HEK293T (cell line): Measurements from ENCODE around the gene DMGDH.

Experiments
- CTCF ChIA-PET: fragments of 350-600 bp; formaldehyde crosslinking; extraction: SDS; loops from one replicate; lab custom pipeline; 2021; ENCODE audit warnings: antibody characterized with exemption, inconsistent platforms; lab: Yijun Ruan, JAX
- POLR2A ChIA-PET: fragments of 350-600 bp; formaldehyde crosslinking; extraction: SDS; loops from one replicate; lab custom pipeline; 2020; ENCODE audit warnings: antibody characterized with exemption, inconsistent platforms; lab: Yijun Ruan, JAX
- DNase-seq: peaks from one replicate; pipeline ENCODE4 v3.0.0; 2012; ENCODE audit warnings: mixed read lengths; ENCODE audit errors: extremely low spot score
- ARNT ChIP-seq: fragments of 450-650 bp; IDR thresholded peaks from 2 replicates; pipeline ENCODE4 v1.6.1; 2017; ENCODE audit warnings: mild to moderate bottlenecking
- BHLHE40 ChIP-seq: fragments of 450-650 bp; IDR thresholded peaks from 2 replicates; pipeline ENCODE4 v1.6.1; 2016; ENCODE audit warnings: mild to moderate bottlenecking, moderate library complexity, borderline replicate concordance
- CTBP1 ChIP-seq: fragments of 450-650 bp; IDR thresholded peaks from 2 replicates; pipeline ENCODE4 v1.6.1; 2016; ENCODE audit warnings: borderline replicate concordance
- ELF4 ChIP-seq: fragments of 450-650 bp; IDR thresholded peaks from 2 replicates; pipeline ENCODE4 v1.6.1; 2017; ENCODE audit warnings: antibody characterized with exemption
- FOXA1 ChIP-seq: fragments of 450-650 bp; IDR thresholded peaks from 2 replicates; pipeline ENCODE4 v1.6.1; 2016; ENCODE audit warnings: mild to moderate bottlenecking
- FOXK2 ChIP-seq: fragments of 450-650 bp; IDR thresholded peaks from 2 replicates; pipeline ENCODE4 v1.6.1; 2016; ENCODE audit warnings: mild to moderate bottlenecking
- FOXM1 ChIP-seq: fragments of 450-650 bp; IDR thresholded peaks from 2 replicates; pipeline ENCODE4 v1.6.1; 2017; ENCODE audit warnings: mild to moderate bottlenecking, borderline replicate concordance
- HDGF ChIP-seq: fragments of 450-650 bp; IDR thresholded peaks from 2 replicates; pipeline ENCODE4 v1.6.1; 2017; ENCODE audit warnings: antibody characterized with exemption, borderline replicate concordance
- L3MBTL2 ChIP-seq: fragments of 450-650 bp; conservative IDR thresholded peaks from 2 replicates; pipeline ENCODE4 v1.6.1; 2016; ENCODE audit warnings: mild to moderate bottlenecking
- LEF1 ChIP-seq: fragments of 450-650 bp; IDR thresholded peaks from 2 replicates; pipeline ENCODE4 v1.6.1; 2017; ENCODE audit warnings: mild to moderate bottlenecking, borderline replicate concordance
- NFRKB ChIP-seq: fragments of 450-650 bp; IDR thresholded peaks from 2 replicates; pipeline ENCODE4 v1.6.1; 2016; ENCODE audit warnings: mild to moderate bottlenecking, moderate library complexity
- SP1 ChIP-seq: fragments of 450-650 bp; IDR thresholded peaks from 2 replicates; pipeline ENCODE4 v1.6.1; 2017
- SUZ12 ChIP-seq: fragments of 450-650 bp; IDR thresholded peaks from 2 replicates; pipeline ENCODE4 v1.6.1; 2016; ENCODE audit warnings: mild to moderate bottlenecking
- TARDBP ChIP-seq: fragments of 450-650 bp; IDR thresholded peaks from 2 replicates; pipeline ENCODE4 v1.6.1; 2016
- ZNF384 ChIP-seq: fragments of 450-650 bp; IDR thresholded peaks from 2 replicates; pipeline ENCODE4 v1.6.1; 2016
- TF ChIP-seq, protein P1 (sequence below): fragments of 450-650 bp; IDR thresholded peaks from 2 replicates; pipeline ENCODE4 v1.6.1; 2016

Gene DMGDH

GRCh38 chr5:78971998-78972397, 97.5 kb downstream of the DMGDH start:
- ChIA-PET CTCF (no interaction called here), POLR2A (interaction anchor here (1.4 to 3.2 kb wide), 2 partner anchors 9 to 13 kb away, joined by 4 to 21 read pairs; partner anchors contain the start of gene ARSB)
- no peak for DNase-seq
- TF ChIP-seq, protein P1, sequence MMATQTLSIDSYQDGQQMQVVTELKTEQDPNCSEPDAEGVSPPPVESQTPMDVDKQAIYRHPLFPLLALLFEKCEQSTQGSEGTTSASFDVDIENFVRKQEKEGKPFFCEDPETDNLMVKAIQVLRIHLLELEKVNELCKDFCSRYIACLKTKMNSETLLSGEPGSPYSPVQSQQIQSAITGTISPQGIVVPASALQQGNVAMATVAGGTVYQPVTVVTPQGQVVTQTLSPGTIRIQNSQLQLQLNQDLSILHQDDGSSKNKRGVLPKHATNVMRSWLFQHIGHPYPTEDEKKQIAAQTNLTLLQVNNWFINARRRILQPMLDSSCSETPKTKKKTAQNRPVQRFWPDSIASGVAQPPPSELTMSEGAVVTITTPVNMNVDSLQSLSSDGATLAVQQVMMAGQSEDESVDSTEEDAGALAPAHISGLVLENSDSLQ: no peak
- TF ChIP-seq CTBP1 (no peak), TARDBP (no peak)

DNA sequence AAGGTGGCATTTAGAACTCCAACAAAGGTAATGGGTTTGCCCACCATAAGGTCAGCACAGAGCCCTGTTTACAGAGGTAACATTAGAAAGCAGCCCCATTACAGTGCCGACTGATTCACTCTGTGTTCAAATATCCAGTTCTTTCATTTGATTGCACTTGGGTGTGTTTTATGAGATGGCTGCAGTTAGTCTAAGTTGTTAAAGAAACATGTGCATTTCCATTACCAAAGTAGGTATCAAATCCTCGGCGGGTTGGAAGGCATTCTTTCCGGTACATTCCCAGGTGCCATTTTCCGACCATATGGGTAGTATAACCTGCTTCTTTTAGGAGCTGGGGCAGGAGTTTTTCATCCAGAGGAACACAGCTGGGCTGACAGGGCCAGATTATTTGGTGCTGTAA, 100.7 kb downstream of the DMGDH start:
- no peak for TF ChIP-seq ZNF384
- TF ChIP-seq, protein P1: no peak
- no peak for TF ChIP-seq TARDBP
- no peak for TF ChIP-seq ARNT
- TF ChIP-seq BHLHE40: no peak
- TF ChIP-seq SP1: no peak
- no peak for TF ChIP-seq NFRKB
- no peak for TF ChIP-seq LEF1
- POLR2A ChIA-PET: interaction anchor here (0.6 kb wide), 1 partner anchor 16 kb away, joined by 3 read pairs; no protein-coding TSS in a partner anchor
- DNase-seq: no peak
- CTCF ChIA-PET: no interaction called here

GRCh38 chr5:78964889-78965288, 104.6 kb downstream of the DMGDH start:
- DNase-seq: peak; percentile 32
- ChIA-PET POLR2A (no interaction called here), CTCF (interaction anchor here (0.7 to 2.4 kb wide), 8 partner anchors 43 to 293 kb away, joined by 3 to 15 read pairs (median 4); no protein-coding TSS in a partner anchor)
- TF ChIP-seq ARNT: no peak
- no peak for TF ChIP-seq TARDBP
- no peak for TF ChIP-seq SUZ12
- no peak for TF ChIP-seq FOXM1

DNA sequence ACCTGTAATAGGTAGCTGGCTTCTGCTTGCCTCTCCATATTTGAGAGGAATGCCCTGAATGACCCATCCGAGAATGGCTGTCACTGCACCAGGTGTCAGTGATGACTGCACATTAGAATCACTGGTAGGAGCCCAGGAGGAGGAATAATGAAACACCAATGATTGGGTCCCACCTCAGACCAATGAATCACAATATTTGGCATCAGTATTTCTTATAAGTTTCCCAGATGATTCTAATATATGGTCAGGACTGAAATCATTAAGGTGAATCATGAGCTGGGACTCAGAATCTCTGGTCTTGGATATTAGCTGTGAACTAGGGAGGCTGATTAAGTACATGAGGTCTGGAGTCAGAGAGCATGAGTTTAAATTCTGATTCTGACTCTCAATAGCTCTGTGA, 107.7 kb downstream of the DMGDH start:
- no peak for DNase-seq
- ChIA-PET CTCF (interaction anchor here (2.4 kb wide), 1 partner anchor 63 kb away, joined by 13 read pairs; no protein-coding TSS in a partner anchor), POLR2A (interaction anchor here (0.6 to 1.1 kb wide), 2 partner anchors 23 to 59 kb away, joined by 3 read pairs; no protein-coding TSS in a partner anchor)
- TF ChIP-seq L3MBTL2 (no peak), TARDBP (no peak), ELF4 (no peak), ARNT (no peak), HDGF (no peak), SP1 (no peak), LEF1 (no peak), BHLHE40 (no peak)
- TF ChIP-seq, protein P1: no peak

DNA sequence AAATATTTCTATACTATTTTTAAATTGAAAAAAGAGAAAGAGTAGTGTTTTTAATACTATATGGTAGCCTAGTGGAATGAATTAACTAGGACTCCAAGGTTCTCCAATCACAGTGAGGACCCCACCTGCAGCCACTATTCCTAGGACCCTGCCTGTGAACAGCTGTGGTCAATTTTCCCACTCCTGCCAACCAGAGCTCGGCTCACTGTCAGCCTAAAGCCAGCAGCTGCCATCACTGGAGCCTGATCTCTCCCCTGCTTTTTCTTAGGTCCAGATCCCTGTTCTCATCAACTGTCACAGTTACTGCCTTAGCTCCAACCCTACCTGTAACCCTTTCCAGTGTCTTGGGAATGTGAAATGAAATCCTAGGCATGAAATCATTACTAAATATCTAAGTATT, 109.7 kb downstream of the DMGDH start:
- DNase-seq: no peak
- no peak for TF ChIP-seq FOXK2
- no peak for TF ChIP-seq ARNT
- no peak for TF ChIP-seq L3MBTL2
- TF ChIP-seq SP1: no peak
- TF ChIP-seq HDGF: no peak
- no peak for TF ChIP-seq LEF1
- no peak for TF ChIP-seq ZNF384
- no peak for TF ChIP-seq ELF4
- no peak for TF ChIP-seq NFRKB
- TF ChIP-seq, protein P1: no peak
- TF ChIP-seq FOXM1: no peak
- no peak for TF ChIP-seq TARDBP
- no peak for TF ChIP-seq FOXA1
- no peak for TF ChIP-seq BHLHE40
- no peak for TF ChIP-seq CTBP1
- ChIA-PET POLR2A (no interaction called here), CTCF (interaction anchor here (1.1 to 1.2 kb wide), 2 partner anchors 60 kb away, joined by 5 to 6 read pairs; no protein-coding TSS in a partner anchor)

DNA sequence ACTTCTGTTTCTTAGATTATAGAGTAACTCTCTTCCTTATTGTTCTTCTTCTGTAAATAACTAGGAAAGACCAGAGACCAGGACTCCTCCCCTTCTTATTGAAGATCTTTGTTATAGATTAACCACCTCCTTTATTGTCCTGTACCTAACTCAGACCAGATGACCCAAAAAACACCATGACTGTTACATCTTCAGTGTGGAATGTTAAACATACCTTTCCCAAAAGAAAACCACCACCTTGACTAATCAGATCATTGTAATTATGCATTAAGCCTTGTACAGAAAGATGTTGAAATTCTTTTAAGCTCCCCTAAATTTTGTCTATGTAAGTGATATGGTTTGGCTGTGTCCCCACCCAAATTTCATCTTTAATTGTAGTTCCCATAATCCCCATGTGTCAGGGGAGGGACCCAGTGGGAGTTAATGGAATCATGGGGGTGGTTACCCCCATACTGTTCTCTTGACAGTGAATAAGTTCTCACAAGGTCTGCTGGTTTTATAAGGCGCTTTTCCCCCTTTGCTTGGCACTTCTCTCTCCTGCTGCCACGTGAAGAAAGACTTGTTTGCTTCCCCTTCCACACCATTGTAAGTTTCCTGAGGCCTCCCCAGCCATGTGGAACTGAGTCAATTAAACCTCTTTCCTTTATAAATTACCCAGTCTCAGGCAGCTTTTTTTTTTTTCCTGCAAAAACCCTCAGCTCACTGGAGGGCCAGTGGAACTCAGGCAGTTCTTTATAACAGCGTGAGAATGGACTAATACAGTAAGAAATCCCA, 110.6 kb downstream of the DMGDH start:
- no peak for TF ChIP-seq ZNF384
- TF ChIP-seq FOXA1: no peak
- TF ChIP-seq FOXK2: no peak
- no peak for TF ChIP-seq HDGF
- TF ChIP-seq TARDBP: no peak
- no peak for TF ChIP-seq ELF4
- TF ChIP-seq, protein P1: no peak
- TF ChIP-seq SP1: no peak
- no peak for TF ChIP-seq LEF1
- TF ChIP-seq ARNT: no peak
- no peak for TF ChIP-seq L3MBTL2
- no peak for TF ChIP-seq NFRKB
- TF ChIP-seq FOXM1: no peak
- no peak for TF ChIP-seq SUZ12
- no peak for TF ChIP-seq BHLHE40
- TF ChIP-seq CTBP1: no peak
- POLR2A ChIA-PET: no interaction called here
- DNase-seq: no peak
- CTCF ChIA-PET: interaction anchor here (1.0 to 1.2 kb wide), 2 partner anchors 59 to 61 kb away, joined by 5 to 6 read pairs; no protein-coding TSS in a partner anchor
